ENCODE results near the gene CTTNBP2NL.
"Not testable (repeated sequence)": the region's sequence is repeated elsewhere in the genome, so short reads cannot be mapped to it uniquely, and the experiment has no call there.

The CTTNBP2NL gene

GRCh38 chr1:112386731-112387346 is 9.2 kb upstream of the CTTNBP2NL start:
- FAIRE-seq: no peak
- DNase-seq (ENCODE audit: insufficient read length, low spot score): no peak

GRCh38 chr1:112387807-112388206 is 8.2 kb upstream of the CTTNBP2NL start:
- no peak for FAIRE-seq
- no peak for DNase-seq (ENCODE audit: insufficient read length, low spot score)

GRCh38 chr1:112388436-112388835 is 7.6 kb upstream of the CTTNBP2NL start:
- DNase-seq (ENCODE audit: insufficient read length, low spot score) (no peak), FAIRE-seq (no peak)

- FAIRE-seq (no peak), DNase-seq (ENCODE audit: insufficient read length, low spot score) (no peak)
Measured at GRCh38 chr1:112389689-112390088, 6.3 kb upstream of the CTTNBP2NL start.

GRCh38 chr1:112390335-112390734 is 5.7 kb upstream of the CTTNBP2NL start:
- not testable (repeated sequence) for FAIRE-seq; DNase-seq (ENCODE audit: insufficient read length, low spot score)

GRCh38 chr1:112390775-112391602 is 5.0 kb upstream of the CTTNBP2NL start:
- FAIRE-seq (no peak), DNase-seq (ENCODE audit: insufficient read length, low spot score) (peak; percentile 71)

GRCh38 chr1:112391603-112391940 is 4.4 kb upstream of the CTTNBP2NL start:
- FAIRE-seq (no peak), DNase-seq (ENCODE audit: insufficient read length, low spot score) (no peak)

GRCh38 chr1:112393631-112393974 is 2.4 kb upstream of the CTTNBP2NL start:
- no peak for FAIRE-seq

GRCh38 chr1:112394743-112395062 is 1.3 kb upstream of the CTTNBP2NL start:
- DNase-seq (ENCODE audit: insufficient read length, low spot score) (no peak), FAIRE-seq (no peak)

More at GRCh38 chr1:112393631-112393974, 2.4 kb upstream of the CTTNBP2NL start:
- DNase-seq (ENCODE audit: insufficient read length, low spot score): no peak

- FAIRE-seq (no peak), DNase-seq (ENCODE audit: insufficient read length, low spot score) (no peak)
Measured at GRCh38 chr1:112395256-112395820, 676 bp upstream of the CTTNBP2NL start.

- no peak for FAIRE-seq
Measured at GRCh38 chr1:112396653-112397471, 848 bp downstream of the CTTNBP2NL start.

GRCh38 chr1:112397841-112398240 is 1.8 kb downstream of the CTTNBP2NL start:
- FAIRE-seq: no peak

More at GRCh38 chr1:112396653-112397471, 848 bp downstream of the CTTNBP2NL start:
- no peak for DNase-seq (ENCODE audit: insufficient read length, low spot score)

GRCh38 chr1:112399456-112399855 is 3.4 kb downstream of the CTTNBP2NL start:
- FAIRE-seq (no peak), DNase-seq (ENCODE audit: insufficient read length, low spot score) (no peak)

More at GRCh38 chr1:112397841-112398240, 1.8 kb downstream of the CTTNBP2NL start:
- DNase-seq (ENCODE audit: insufficient read length, low spot score): no peak

- not testable (repeated sequence) for DNase-seq (ENCODE audit: insufficient read length, low spot score); FAIRE-seq
Measured at GRCh38 chr1:112400706-112401105, 4.7 kb downstream of the CTTNBP2NL start.

- FAIRE-seq (no peak), DNase-seq (ENCODE audit: insufficient read length, low spot score) (no peak)
Measured at GRCh38 chr1:112402682-112403643, 6.9 kb downstream of the CTTNBP2NL start.

GRCh38 chr1:112406771-112407170 is 10.8 kb downstream of the CTTNBP2NL start:
- DNase-seq (ENCODE audit: insufficient read length, low spot score): no peak
- FAIRE-seq: no peak

- DNase-seq (ENCODE audit: insufficient read length, low spot score): no peak
- FAIRE-seq: no peak
Measured at GRCh38 chr1:112409414-112409813, 13.4 kb downstream of the CTTNBP2NL start.

GRCh38 chr1:112410673-112411072 is 14.7 kb downstream of the CTTNBP2NL start:
- FAIRE-seq: no peak
- DNase-seq (ENCODE audit: insufficient read length, low spot score): no peak

- FAIRE-seq: no peak
Measured at GRCh38 chr1:112417271-112417670, 21.3 kb downstream of the CTTNBP2NL start.

More at GRCh38 chr1:112417271-112417670, 21.3 kb downstream of the CTTNBP2NL start:
- DNase-seq (ENCODE audit: insufficient read length, low spot score): no peak
